ENCODE data around the gene PLXNC1. TPM values are rescaled to one million over a fixed set of nuclear protein-coding genes. Genes with fewer than 3 reads are reported as not detected.

The PLXNC1 gene
- total and polyA plus RNA-seq, 7 experiments from 2014 or later, result 2.5 to 57.2 (median 12.6) TPM

DNA sequence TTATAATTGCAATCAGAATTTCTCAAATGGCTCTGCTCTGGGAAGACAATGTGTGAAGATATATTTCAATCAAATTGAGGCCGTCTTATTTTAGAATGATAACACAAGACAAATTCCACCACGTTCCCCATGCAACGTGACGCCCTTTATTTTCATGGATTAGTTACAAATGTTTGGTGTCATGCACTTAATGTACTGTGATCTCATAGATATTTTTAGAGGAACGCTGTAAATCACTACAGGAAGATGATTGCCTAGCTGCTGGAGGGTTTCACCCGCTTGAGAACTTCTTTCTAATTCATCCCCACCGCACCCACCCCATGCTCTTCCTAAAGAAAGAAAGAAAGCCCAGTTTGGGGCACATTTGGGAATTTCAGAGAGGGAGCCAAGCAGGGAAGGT, 117.2 kb downstream of the PLXNC1 start:
- Histone ChIP-seq H3K27me3 (ENCODE audit: control insufficient read depth in 2 of 2, insufficient read depth in 2 of 2, low read length in 2 of 2) (no peaks in the 10 kb centered on the region), H3K27ac (ENCODE audit: low read depth, low read length) (no peak overlapping the region), H3K4me1 (ENCODE audit: control insufficient read depth in 2 of 2, insufficient read depth in 2 of 2, low read length in 2 of 2) (peaks cover 15 to 18% of the 10 kb centered on the region in 2 donors), H3K4me3 (ENCODE audit: low read length) (no peak overlapping the region), H3K36me3 (ENCODE audit: control insufficient read depth in 2 of 3, insufficient read depth in 3 of 3, low read length in 3 of 3) (peaks cover 0 to 4% (median 0%) of the 10 kb centered on the region in 3 experiments), H3K9me3 (ENCODE audit: control insufficient read depth in 2 of 3, low read length in 3 of 3) (no peaks in the 10 kb centered on the region)
- DNase-seq, result no peak
- ATAC-seq, result no peak
- peaks cover 29 to 74% (median 65%) of the 10 kb centered on the region in 7 donors for H3K4me1 Mint-ChIP-seq
- peak overlapping the region in 1 of 10 donors; percentile 38 for H3K4me3 Mint-ChIP-seq
- H3K9me3 Mint-ChIP-seq, result no peaks in the 10 kb centered on the region
- intact Hi-C loops (cut with micrococcal nuclease), result no loop called here
- ChIA-PET CTCF (no interaction called here), POLR2A (interaction anchor here (0.5 kb wide), 1 partner anchor 1780 kb away, joined by 3 read pairs; no protein-coding TSS in a partner anchor)
- peak overlapping the region in 2 of 9 donors; percentile 3 to 19 for H3K27ac Mint-ChIP-seq
- H3K36me3 Mint-ChIP-seq, result peaks cover 17 to 49% (median 32%) of the 10 kb centered on the region in 5 donors
- no peaks in the 10 kb centered on the region for H3K27me3 Mint-ChIP-seq

DNA sequence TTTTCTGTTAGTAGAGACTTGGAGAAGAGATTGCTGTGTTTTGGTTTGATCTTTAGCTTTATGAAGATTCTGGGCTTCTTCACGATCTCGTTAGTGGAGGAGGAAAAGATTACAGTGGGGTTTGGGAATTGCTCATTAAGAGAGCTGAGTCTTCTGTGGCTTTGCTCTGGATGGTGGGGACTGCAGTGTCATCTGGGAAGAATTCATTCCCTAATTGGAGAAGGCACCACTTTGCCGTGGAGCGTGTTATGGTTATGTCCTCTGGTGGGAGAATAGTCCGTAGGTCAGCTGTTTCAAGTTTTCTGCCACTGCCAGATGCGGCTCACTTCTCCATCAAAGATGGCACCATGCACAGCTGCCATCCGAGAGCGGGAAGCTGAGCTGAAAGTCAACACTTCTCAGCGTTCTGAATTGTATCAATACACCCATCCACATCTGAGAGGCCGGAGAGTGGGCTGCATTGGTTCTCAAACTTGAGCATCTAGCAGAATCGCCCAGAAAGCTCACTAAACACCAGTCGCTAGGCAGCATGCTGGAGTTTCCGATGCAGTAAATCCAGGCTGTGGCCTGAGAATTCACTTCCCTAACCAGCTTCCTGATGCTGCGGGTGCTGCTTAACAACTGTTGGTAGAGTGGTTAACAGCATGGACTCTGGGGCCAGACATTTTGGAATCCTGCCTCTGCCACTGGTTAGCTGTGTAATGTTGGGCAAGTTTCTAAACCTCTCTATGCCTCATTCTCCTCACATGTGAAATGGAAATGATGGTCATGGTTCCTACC, 117.8 kb downstream of the PLXNC1 start:
- ATAC-seq (no peak), DNase-seq (no peak)
- H3K27me3 Mint-ChIP-seq, result no peaks in the 10 kb centered on the region
- no peak overlapping the region for H3K27ac ChIP-seq (ENCODE audit: low read depth, low read length)
- POLR2A ChIA-PET, result no interaction called here
- intact Hi-C loops (cut with micrococcal nuclease), result no loop called here
- H3K4me3 ChIP-seq (ENCODE audit: low read length), result no peak overlapping the region
- peaks cover 0 to 4% (median 0%) of the 10 kb centered on the region in 3 experiments for H3K36me3 ChIP-seq (ENCODE audit: control insufficient read depth in 2 of 3, insufficient read depth in 3 of 3, low read length in 3 of 3)
- H3K36me3 Mint-ChIP-seq, result peaks cover 17 to 45% (median 32%) of the 10 kb centered on the region in 5 donors
- peaks cover 29 to 79% (median 65%) of the 10 kb centered on the region in 7 donors for H3K4me1 Mint-ChIP-seq
- H3K27me3 ChIP-seq (ENCODE audit: control insufficient read depth in 2 of 2, insufficient read depth in 2 of 2, low read length in 2 of 2), result no peaks in the 10 kb centered on the region
- peak overlapping the region in 3 of 10 donors; percentile 7 to 39 (median 38) for H3K4me3 Mint-ChIP-seq
- CTCF ChIA-PET, result no interaction called here
- H3K9me3 ChIP-seq (ENCODE audit: control insufficient read depth in 2 of 3, low read length in 3 of 3), result no peaks in the 10 kb centered on the region
- H3K9me3 Mint-ChIP-seq, result no peaks in the 10 kb centered on the region
- peaks cover 15 to 18% of the 10 kb centered on the region in 2 donors for H3K4me1 ChIP-seq (ENCODE audit: control insufficient read depth in 2 of 2, insufficient read depth in 2 of 2, low read length in 2 of 2)
- H3K27ac Mint-ChIP-seq, result peak overlapping the region in 2 of 9 donors; percentile 19 to 67

DNA sequence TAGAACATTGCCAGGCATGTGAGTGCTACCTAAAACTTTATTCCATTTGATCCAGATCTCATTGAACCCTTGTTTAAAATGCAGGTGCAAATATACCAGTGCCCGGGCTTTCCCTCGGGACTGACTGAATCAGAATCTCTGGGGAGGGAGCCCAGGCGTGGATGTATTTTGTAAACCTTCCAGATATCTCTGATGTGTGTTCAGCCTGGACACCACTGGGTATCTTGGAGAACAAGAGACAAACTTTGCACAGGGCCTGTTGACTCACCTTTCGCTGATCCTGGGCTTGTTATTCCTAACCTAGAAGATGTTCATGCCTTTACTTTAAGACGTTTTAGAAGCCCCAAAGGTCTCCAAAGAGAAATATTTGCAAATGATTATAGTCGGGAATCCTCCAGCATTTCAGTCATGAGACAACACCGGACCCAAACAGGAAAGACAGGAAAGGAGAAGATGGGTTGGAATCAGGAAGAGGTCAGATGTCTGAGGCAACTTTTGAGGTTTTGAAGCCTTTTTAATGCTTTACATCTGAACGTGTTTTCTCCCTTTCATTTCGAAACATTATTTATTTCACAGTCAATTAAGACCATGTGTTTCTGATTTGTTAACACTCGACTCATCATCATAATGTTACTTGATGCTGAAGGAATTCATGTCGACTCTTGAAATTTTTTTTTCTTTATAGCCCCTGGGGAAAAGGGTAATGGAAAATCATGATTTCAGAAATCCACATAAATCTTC, 118.6 kb downstream of the PLXNC1 start:
- peaks cover 10 to 14% of the 10 kb centered on the region in 2 donors for H3K4me1 ChIP-seq (ENCODE audit: control insufficient read depth in 2 of 2, insufficient read depth in 2 of 2, low read length in 2 of 2)
- intact Hi-C loops (cut with micrococcal nuclease), result no loop called here
- peaks cover 0 to 4% (median 0%) of the 10 kb centered on the region in 3 experiments for H3K36me3 ChIP-seq (ENCODE audit: control insufficient read depth in 2 of 3, insufficient read depth in 3 of 3, low read length in 3 of 3)
- H3K4me3 Mint-ChIP-seq, result peak overlapping the region in 2 of 10 donors; percentile 0 to 37
- H3K4me1 Mint-ChIP-seq, result peaks cover 33 to 82% (median 67%) of the 10 kb centered on the region in 7 donors
- H3K36me3 Mint-ChIP-seq, result peaks cover 17 to 52% (median 36%) of the 10 kb centered on the region in 5 donors
- H3K27ac Mint-ChIP-seq, result peak overlapping the region in 6 of 9 donors; percentile 4 to 66 (median 44)
- DNase-seq (no peak), ATAC-seq (no peak)
- H3K9me3 ChIP-seq (ENCODE audit: control insufficient read depth in 2 of 3, low read length in 3 of 3), result no peaks in the 10 kb centered on the region
- H3K4me3 ChIP-seq (ENCODE audit: low read length), result no peak overlapping the region
- no peaks in the 10 kb centered on the region for H3K27me3 ChIP-seq (ENCODE audit: control insufficient read depth in 2 of 2, insufficient read depth in 2 of 2, low read length in 2 of 2)
- no peaks in the 10 kb centered on the region for H3K9me3 Mint-ChIP-seq
- H3K27me3 Mint-ChIP-seq, result no peaks in the 10 kb centered on the region
- CTCF ChIA-PET, result no interaction called here
- H3K27ac ChIP-seq (ENCODE audit: low read depth, low read length), result no peak overlapping the region
- POLR2A ChIA-PET, result no interaction called here

DNA sequence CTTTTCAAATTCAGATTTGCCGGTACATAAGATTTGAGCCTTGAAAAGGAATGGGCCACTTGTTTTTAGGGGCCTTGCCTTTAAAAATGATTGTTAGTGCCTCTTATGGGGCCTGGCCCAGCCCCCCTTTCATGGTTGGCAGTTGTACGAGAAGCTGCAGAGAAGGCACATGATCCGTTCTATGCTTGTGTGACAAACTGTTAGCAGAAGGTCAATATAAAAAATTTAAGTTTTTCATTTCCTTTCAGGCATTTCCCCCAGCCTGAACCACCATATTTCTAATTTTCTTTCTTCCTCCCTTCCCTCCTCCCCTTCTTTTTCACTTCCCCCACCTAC, 119.1 kb downstream of the PLXNC1 start:
- H3K9me3 ChIP-seq (ENCODE audit: control insufficient read depth in 2 of 3, low read length in 3 of 3), result no peaks in the 10 kb centered on the region
- ATAC-seq (no peak), DNase-seq (no peak)
- no peaks in the 10 kb centered on the region for H3K27me3 ChIP-seq (ENCODE audit: control insufficient read depth in 2 of 2, insufficient read depth in 2 of 2, low read length in 2 of 2)
- no peak overlapping the region for H3K4me3 ChIP-seq (ENCODE audit: low read length)
- peaks cover 0 to 4% (median 0%) of the 10 kb centered on the region in 3 experiments for H3K36me3 ChIP-seq (ENCODE audit: control insufficient read depth in 2 of 3, insufficient read depth in 3 of 3, low read length in 3 of 3)
- intact Hi-C loops (cut with micrococcal nuclease), result no loop called here
- Mint-ChIP-seq H3K4me1 (peaks cover 30 to 78% (median 62%) of the 10 kb centered on the region in 7 donors), H3K36me3 (peaks cover 17 to 55% (median 41%) of the 10 kb centered on the region in 5 donors), H3K9me3 (no peaks in the 10 kb centered on the region), H3K27ac (peak overlapping the region in 3 of 9 donors; percentile 4 to 59 (median 41)), H3K4me3 (no peak overlapping the region), H3K27me3 (no peaks in the 10 kb centered on the region)
- H3K27ac ChIP-seq (ENCODE audit: low read depth, low read length), result no peak overlapping the region
- ChIA-PET CTCF (no interaction called here), POLR2A (interaction anchor here (0.5 kb wide), 1 partner anchor 14 kb away, joined by 3 read pairs; no protein-coding TSS in a partner anchor)
- peaks cover 6 to 10% of the 10 kb centered on the region in 2 donors for H3K4me1 ChIP-seq (ENCODE audit: control insufficient read depth in 2 of 2, insufficient read depth in 2 of 2, low read length in 2 of 2)

DNA sequence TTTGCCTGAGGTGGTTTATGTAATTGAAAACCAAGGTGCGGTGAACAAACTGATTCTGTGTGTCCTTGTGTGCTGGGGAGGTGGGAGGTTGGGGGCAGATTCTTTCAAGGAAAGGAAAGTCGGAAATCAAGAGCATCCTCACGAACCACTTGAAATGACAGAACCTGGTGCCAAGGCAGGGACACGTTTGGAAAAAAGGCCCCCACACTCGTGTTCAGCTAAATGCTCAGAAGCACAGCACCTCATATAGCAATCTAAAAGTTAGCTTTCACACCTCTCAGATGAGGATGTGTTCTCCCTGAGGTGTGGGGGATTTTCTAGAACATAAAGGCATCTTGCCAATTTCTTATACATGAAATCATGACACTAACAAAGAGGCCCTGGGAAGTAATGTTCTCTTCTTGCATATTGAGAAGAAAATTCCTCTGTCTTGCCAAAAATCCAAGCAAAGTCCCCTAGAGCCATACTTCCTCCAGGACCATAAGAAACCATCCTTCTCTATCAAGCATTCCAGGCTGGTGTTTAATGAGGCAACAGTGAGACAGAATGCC, 119.6 kb downstream of the PLXNC1 start:
- no peaks in the 10 kb centered on the region for H3K9me3 ChIP-seq (ENCODE audit: control insufficient read depth in 2 of 3, low read length in 3 of 3)
- no peaks in the 10 kb centered on the region for H3K9me3 Mint-ChIP-seq
- H3K27ac Mint-ChIP-seq, result peak overlapping the region in 1 of 9 donors; percentile 4
- H3K4me1 ChIP-seq (ENCODE audit: control insufficient read depth in 2 of 2, insufficient read depth in 2 of 2, low read length in 2 of 2), result peaks cover 6 to 10% of the 10 kb centered on the region in 2 donors
- intact Hi-C loops (cut with micrococcal nuclease), result no loop called here
- no peak overlapping the region for H3K4me3 ChIP-seq (ENCODE audit: low read length)
- ATAC-seq (no peak), DNase-seq (no peak)
- CTCF ChIA-PET, result no interaction called here
- H3K36me3 ChIP-seq (ENCODE audit: control insufficient read depth in 2 of 3, insufficient read depth in 3 of 3, low read length in 3 of 3), result peaks cover 0 to 4% (median 0%) of the 10 kb centered on the region in 3 experiments
- no peaks in the 10 kb centered on the region for H3K27me3 ChIP-seq (ENCODE audit: control insufficient read depth in 2 of 2, insufficient read depth in 2 of 2, low read length in 2 of 2)
- no peak overlapping the region for H3K4me3 Mint-ChIP-seq
- H3K27ac ChIP-seq (ENCODE audit: low read depth, low read length), result no peak overlapping the region
- no peaks in the 10 kb centered on the region for H3K27me3 Mint-ChIP-seq
- H3K36me3 Mint-ChIP-seq, result peaks cover 17 to 60% (median 43%) of the 10 kb centered on the region in 5 donors
- POLR2A ChIA-PET, result interaction anchor here (0.5 kb wide), 1 partner anchor 15 kb away, joined by 3 read pairs; no protein-coding TSS in a partner anchor
- peaks cover 30 to 75% (median 57%) of the 10 kb centered on the region in 7 donors for H3K4me1 Mint-ChIP-seq

DNA sequence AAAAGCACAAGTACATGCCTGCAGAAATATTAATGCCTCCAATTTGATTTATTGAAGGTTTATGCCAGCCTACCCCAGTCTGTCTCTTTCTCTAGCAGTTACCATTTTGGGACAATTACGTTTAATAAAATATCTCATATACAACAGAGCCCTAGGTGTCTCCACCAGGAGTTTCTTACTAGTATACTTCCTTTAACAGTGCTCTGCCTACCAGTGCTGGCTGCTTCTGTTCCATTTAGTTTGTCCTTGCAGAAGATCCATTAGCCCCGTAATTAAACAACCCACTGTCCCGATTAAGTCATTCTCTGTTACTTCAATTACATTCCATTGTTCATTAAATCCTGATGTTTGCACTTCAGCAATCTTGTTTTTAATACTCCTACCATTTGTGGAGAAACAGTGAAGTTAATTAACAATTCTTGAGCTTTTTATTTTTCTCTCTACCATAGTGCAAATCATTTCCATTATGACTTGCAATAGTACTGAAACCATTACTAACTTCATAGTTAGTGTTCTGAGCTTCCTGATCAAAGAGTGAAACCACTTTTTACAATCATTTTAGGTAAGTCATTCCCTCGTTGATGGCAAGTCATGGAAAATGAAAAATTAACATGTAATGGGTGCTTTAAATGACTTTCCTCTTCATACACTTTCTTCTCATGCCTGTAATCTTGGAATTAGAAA, 121.1 kb downstream of the PLXNC1 start:
- ChIA-PET POLR2A (no interaction called here), CTCF (no interaction called here)
- Mint-ChIP-seq H3K4me3 (peak overlapping the region in 1 of 10 donors; percentile 35), H3K36me3 (peaks cover 17 to 66% (median 49%) of the 10 kb centered on the region in 5 donors), H3K4me1 (peaks cover 23 to 65% (median 42%) of the 10 kb centered on the region in 7 donors), H3K9me3 (peaks cover 0 to 1% (median 0%) of the 10 kb centered on the region in 11 donors), H3K27ac (no peak overlapping the region), H3K27me3 (no peaks in the 10 kb centered on the region)
- Histone ChIP-seq H3K27ac (ENCODE audit: low read depth, low read length) (no peak overlapping the region), H3K9me3 (ENCODE audit: control insufficient read depth in 2 of 3, low read length in 3 of 3) (no peaks in the 10 kb centered on the region), H3K27me3 (ENCODE audit: control insufficient read depth in 2 of 2, insufficient read depth in 2 of 2, low read length in 2 of 2) (no peaks in the 10 kb centered on the region), H3K4me1 (ENCODE audit: control insufficient read depth in 2 of 2, insufficient read depth in 2 of 2, low read length in 2 of 2) (no peaks in the 10 kb centered on the region), H3K4me3 (ENCODE audit: low read length) (no peak overlapping the region), H3K36me3 (ENCODE audit: control insufficient read depth in 2 of 3, insufficient read depth in 3 of 3, low read length in 3 of 3) (peaks cover 0 to 7% (median 0%) of the 10 kb centered on the region in 3 experiments)
- intact Hi-C loops (cut with micrococcal nuclease), result no loop called here
- ATAC-seq, result no peak
- DNase-seq, result no peak
